SU-DHL-6 (cell line): Measurements from ENCODE around the gene CASS4.

Experiments used
- CTCF ChIP-seq: fragments of 200-600 bp; sonication (generic); IDR thresholded peaks from one replicate; pipeline ENCODE4 v1.5.1; 2017; ENCODE audit warnings: antibody characterized with exemption, mild to moderate bottlenecking, low read length, moderate library complexity; ENCODE audit not compliant: insufficient read depth, poor library complexity, severe bottlenecking
- EZH2phosphoT487 ChIP-seq: fragments of 200-600 bp; sonication (generic), shearing (Covaris generic); conservative IDR thresholded peaks from 2 replicates; pipeline ENCODE4 v1.6.1; 2018; ENCODE audit warnings: mild to moderate bottlenecking, antibody characterized with exemption, low read length, moderate library complexity, mixed read lengths

GRCh38 chr20:56403465-56403864 lies 8.6 kb upstream of the CASS4 start:
- TF ChIP-seq EZH2phosphoT487: no peak
- no peak for TF ChIP-seq CTCF
